Embryonic facial prominence (tissue), 1 donor: ENCODE data around the gene LRATD1.

Experiments
- DNase-seq: peaks from one replicate; pipeline ENCODE4 v3.0.0-alpha.2; 2016; ENCODE audit errors: extremely low spot score

Gene LRATD1

DNA sequence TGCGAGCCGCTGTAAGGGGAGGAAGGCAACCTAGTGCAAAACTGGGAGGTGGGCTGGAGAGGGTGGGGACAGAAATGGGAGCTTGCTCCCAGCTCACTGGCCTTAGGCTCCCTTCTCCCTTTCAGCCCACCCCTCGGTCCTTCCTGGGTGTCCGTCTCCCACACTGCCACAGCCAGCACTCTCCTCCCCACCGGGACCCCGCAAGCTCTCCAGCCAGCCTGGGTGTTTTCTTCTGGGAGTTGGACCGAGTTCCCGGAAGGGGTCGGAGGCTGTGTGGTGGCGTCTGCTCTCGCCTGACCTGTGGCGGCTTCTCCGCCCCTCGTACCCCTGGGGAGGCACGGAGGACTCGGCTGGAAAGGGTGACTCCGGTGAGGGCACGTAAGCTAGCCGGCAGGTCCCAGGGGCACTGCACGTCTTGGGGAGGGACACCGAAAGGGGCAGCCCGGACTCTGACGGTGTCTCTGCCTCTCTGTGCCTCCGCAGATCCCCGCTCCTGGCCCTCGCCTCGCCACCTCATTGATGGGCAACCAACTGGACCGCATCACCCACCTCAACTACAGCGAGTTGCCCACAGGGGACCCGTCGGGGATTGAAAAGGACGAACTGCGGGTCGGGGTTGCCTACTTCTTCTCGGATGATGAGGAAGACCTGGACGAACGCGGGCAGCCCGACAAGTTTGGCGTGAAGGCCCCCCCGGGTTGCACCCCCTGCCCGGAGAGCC lies 1.1 kb downstream of the LRATD1 start:
- DNase-seq = no peak

GRCh38 chr2:14634182-14634488 lies 1.6 kb downstream of the LRATD1 start:
- DNase-seq = no peak

DNA sequence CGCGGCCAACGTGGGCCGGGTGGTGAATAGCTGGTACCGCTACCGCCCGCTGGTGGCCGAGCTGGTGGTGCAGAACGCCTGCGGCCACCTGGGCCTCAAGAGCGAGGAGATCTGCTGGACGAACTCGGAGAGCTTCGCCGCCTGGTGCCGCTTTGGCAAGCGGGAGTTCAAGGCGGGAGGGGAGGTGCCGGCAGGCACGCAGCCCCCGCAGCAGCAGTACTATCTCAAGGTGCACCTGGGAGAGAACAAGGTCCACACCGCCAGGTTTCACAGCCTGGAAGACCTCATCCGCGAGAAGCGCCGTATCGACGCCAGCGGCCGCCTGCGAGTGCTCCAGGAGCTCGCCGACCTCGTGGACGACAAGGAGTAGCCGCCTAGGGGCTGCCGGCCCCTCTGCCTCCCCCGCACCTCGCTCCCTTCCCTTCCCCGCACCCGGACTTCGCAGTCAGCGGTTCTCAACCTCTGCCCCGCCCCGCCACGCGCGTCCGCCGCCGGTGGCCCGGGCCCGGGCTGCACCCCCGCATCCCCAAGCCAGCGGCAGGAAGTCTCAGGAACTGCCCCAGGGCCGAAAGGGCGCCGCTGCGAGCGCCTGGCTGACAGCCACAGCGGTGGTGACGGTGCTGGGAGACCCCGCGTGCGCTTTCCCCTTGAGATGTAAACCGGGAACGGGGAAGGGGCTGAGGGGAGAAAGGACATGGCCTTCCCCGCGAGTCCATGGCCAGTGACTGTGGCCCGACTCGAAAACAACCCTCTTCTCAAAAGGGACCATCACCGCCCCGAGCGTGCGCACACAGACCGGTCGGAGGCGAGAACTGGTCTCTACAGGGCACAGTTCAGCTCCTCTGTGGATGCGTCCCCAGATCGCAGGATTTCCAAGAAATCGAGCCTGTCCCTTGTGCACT lies 2.2 kb downstream of the LRATD1 start:
- peak; percentile 11 for DNase-seq

DNA sequence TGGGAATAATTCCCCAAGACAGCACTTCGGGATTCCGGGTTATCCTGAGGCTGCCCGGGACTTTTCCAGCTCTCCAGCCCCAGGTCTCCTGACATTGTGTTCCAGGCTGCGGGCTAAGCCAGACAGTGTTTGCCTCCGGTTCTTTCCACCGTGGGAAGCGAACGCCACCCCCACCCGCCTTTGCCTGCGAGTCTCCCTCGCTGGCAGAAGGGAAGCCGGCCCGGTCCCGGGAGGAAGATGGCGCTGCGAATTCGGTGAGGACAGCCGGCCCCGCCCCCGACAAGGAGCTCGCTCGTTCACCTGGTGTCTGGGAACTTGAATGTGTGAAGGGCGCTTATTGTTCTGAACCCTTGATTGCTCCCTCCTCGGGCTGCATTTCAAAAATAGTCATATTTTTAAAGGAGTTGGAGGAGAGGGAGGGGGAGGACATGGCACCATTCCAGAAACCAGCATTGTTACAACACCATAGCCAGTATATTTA lies 2.9 kb downstream of the LRATD1 start:
- DNase-seq = peak; percentile 49

- no peak for DNase-seq
Measured at GRCh38 chr2:14638488-14638887, 6.0 kb downstream of the LRATD1 start.

DNA sequence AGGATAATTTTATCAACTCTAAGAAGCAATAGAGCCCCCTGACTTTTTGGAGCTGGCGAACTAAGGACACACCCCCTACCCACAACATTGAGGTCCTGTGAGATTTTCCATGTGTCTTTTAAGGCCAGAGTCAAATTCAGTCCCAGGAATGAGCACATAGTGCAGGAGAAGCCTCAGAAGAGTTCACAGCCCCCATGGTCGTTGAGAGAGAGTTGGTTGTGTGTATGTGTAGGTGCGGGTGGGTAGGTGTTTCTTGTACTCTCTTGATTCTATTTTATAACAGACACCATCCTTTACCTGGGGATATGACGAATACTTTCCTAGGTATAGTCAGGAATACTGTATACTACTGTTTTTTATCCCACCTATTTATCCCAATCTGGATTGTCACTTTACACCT lies 8.6 kb downstream of the LRATD1 start:
- DNase-seq = no peak

DNA sequence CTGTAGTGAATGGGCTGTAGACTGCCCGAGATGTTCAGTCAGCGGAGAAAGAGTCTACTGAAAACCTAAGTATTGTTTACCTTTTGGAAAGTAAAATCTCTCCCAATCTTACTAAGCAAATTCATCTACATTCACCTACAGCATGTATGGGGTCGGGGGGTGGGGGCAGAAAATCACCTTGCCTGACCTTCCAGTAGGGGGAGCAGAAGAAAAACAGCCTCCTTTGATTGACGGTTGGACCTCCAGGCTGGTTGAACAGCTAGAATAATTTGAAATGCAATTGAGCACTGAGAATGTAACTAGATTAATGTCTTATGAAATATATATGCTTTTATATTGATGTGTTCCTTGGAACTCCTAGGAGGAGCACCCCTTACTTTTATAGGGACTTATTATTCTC lies 10.0 kb downstream of the LRATD1 start:
- no peak for DNase-seq

- no peak for DNase-seq
Measured at GRCh38 chr2:14647714-14648113, 15.2 kb downstream of the LRATD1 start.

GRCh38 chr2:14650066-14650465 lies 17.5 kb downstream of the LRATD1 start:
- DNase-seq = no peak

DNA sequence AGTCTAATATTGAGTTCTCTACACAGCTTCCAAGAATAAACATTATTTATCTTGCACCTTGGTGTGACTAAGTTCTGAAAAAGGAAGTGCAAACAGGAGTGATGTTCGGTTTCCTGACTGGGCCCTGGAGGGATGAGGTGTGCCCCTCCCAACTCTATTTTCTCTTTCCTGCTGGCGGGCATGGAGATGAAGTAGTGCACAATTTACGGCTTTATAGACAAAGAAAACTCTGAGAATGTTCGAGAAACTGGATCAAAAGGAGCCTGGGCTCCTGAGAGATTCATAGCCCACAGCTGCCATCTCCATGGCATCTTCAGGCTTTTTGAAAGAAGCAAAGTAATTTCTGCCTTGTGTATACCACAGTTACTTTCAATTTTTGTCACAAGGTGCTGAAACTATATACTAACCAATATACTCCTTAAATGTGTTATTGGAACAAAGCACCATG lies 22.3 kb downstream of the LRATD1 start:
- no peak for DNase-seq

GRCh38 chr2:14656146-14656545 lies 23.6 kb downstream of the LRATD1 start:
- no peak for DNase-seq

- DNase-seq = no peak
Measured at GRCh38 chr2:14661163-14661562, 28.6 kb downstream of the LRATD1 start.

DNA sequence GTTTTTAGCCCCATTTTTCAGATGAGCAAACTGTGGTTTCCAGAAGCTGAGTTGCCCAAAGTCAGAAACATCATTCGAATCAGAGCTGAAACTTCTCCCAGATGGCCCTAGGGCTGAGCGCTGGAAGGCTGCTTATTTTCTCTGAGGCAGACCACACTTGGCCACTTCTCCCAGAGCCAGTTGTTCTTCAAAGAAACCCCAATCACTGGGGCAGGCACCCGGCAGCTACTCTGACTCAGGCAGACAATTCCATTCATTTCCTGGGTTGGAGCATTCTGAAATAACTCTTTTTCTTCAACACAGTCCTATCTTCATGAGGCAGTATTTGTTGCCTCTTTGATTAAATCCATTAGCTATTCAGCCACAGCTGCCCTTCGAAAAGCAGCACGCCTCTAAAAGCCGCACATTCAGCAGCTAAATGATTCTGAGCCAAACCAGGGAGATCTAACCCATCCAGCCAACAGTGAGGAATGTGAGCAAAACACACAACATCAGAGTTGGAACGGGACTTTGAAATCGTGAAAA lies 40.9 kb downstream of the LRATD1 start:
- no peak for DNase-seq

GRCh38 chr2:14675489-14675888 lies 43.0 kb downstream of the LRATD1 start:
- DNase-seq = no peak

GRCh38 chr2:14676371-14676770 lies 43.9 kb downstream of the LRATD1 start:
- DNase-seq = no peak

- DNase-seq = no peak
Measured at GRCh38 chr2:14677039-14677438, 44.5 kb downstream of the LRATD1 start.

DNA sequence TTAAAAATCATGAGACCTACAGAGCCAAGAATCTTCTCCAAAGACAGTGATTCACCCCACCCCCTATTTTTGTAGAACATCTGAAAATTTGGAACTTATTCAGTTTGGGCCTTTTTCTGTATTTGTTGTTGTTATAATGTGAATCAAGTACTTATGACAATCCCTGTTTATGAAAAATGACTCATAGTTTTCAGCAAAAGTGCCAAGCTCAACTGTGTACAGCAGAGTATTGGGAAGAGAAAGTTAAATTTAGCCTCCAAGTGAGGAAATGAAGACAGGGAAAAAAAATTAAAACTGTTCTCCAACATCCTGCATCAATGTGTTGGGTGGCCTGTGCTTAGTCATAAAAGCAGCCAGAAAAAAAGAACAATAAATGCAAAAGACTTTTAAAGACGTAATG lies 46.2 kb downstream of the LRATD1 start:
- DNase-seq = no peak

DNA sequence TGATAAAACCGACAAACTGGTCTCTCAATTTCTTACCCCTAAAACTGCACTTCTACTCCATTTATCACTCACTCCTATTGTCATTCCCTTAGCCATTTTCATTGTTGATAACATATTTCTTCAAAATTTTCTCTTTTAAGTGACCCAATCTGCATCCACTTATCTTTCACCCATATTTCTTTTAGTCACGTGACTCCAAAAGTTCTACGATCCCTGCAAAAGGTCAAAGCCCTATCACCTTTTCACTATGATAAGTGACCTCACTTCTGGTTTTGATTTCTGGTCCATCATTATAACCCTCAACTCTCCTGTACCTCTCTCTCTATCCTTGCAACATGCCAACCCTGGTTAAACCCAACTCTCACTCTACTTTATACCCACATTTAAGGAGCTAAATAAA lies 49.1 kb downstream of the LRATD1 start:
- no peak for DNase-seq
